Measurements from ENCODE around the gene TBC1D2B.

TBC1D2B gene

DNA sequence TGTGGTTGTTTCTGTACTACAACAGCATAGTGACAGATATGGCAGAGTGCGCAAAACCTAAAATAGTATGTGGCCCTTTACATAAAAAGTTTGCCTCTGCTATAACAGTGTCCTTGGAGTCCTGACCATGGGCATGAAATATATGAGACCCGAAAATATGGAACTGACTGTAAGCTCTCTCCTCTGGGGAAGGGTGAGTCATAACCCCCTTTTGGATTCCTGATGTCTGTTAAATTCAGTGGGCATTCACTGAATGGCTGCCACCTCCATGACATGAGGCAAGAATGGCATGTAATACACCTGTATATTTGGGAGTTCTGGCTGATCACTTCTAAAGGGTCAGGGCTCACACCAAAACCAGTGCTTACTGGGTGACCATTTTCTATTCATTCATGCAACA lies 6.1 kb downstream of the TBC1D2B start:
- no peak for DNase-seq

DNA sequence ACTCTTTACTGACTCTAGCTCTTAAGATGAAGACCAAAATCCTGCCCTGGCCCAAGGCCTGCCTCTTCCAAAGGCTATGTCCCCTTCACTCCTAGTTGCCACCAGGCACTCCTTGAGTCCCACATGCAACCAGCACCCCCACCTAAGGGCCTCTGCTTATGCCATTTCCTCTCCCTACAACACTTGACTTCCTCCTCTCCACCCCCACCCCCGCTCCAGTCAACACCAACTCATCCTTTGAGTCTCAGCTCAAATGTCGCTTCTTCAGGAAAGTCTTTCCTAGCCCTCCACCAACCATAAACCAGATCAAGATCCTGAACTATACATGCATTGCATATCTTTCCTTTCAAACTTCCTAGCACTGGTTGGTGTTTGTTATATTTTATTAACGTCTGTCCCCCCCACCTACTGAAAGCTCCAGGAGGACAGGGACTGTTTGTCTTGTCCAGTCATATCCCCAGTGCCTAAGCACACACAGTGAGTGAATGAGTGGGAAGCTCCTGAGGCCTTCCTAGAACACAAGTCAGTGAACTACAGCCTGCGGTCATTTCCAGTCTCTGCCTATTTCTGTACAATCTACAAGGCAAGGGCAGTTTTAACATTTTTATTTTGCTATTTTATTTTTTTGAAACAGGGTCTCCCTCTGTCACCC lies 7.3 kb downstream of the TBC1D2B start:
- no peak for DNase-seq

DNA sequence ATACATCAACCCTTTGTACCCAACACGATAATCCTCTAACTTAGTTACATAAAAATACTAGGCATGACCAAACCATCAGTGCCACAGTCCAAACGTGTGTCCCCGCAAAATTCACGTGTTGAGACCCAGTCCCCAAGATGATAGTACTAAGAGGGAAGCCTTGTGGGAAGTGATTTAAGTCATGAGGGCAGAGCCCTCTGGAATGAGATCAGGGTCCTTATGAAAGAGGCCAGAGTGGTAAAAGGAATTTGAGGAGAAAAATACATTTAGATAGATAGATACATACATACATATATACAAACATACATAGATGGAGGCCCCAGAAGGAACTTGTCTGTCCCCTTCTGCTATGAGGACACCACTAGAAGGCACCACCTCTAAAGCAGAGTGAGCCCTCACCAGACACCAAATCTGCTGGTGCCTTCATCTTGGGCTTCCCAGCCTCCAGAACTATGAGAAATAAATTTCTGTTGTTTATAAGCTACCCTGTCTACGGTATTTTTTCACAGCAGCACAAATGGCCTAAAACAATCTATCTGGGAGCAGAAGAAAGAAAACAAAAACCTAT lies 8.0 kb downstream of the TBC1D2B start:
- no peak for DNase-seq

DNA sequence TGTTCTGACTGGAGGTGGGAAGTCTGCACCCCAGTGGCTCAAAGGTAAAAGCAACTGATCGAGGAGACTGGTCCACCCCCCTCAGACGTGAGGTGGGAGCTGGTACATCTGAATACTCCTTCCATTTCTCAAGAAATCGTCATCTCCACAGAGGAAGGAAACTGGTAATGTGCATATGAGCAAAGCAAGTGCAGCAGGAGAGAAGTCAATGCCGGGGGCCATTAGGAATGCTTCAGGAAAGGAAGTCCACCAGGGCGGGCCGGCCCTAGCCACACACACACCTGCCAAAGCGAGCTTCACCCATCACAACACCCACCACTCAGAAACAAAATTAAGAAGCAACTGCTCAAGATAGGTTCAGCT lies 8.5 kb downstream of the TBC1D2B start:
- no peak for DNase-seq

DNA sequence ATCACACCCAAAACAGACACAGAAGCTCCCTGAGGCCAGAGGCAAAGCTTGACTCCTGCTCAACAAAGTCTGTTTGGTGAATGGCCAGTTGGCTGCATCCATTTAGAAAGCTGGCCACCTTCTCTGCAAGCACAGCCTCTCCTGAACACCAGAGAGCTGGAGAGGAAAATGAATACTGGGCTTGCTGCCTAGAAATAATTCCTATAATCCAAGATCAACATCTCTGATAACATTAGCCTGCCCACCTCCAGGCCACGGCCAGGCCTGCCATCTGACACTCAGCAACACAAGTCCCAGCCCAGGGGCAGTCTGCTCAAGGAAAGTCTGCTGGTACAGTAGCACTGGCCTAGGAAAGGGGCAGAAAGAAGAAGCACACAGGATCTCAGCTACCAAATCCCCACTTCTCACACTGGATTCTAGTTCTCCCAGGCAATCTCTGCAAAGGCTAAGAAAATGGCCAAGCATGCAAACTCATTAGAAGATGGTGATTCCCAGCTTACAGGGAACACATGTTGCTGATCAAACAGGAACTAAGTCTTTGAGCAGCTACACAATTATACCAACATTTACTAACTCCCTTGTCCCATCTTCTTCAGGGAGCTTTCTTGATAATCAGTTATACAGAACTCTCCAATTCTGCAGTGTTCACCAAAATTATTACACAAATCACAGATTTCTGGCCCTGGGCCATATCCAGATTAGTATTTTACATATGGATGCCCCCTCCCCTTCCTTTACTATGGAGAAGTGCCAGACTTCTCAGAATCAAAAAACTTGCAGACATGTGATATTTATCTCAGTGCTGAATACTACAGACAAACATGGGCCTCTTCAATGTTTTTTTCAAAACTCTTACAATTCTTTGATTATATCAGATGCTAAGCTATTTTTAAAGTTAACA lies 9.9 kb downstream of the TBC1D2B start:
- no peak for DNase-seq

DNA sequence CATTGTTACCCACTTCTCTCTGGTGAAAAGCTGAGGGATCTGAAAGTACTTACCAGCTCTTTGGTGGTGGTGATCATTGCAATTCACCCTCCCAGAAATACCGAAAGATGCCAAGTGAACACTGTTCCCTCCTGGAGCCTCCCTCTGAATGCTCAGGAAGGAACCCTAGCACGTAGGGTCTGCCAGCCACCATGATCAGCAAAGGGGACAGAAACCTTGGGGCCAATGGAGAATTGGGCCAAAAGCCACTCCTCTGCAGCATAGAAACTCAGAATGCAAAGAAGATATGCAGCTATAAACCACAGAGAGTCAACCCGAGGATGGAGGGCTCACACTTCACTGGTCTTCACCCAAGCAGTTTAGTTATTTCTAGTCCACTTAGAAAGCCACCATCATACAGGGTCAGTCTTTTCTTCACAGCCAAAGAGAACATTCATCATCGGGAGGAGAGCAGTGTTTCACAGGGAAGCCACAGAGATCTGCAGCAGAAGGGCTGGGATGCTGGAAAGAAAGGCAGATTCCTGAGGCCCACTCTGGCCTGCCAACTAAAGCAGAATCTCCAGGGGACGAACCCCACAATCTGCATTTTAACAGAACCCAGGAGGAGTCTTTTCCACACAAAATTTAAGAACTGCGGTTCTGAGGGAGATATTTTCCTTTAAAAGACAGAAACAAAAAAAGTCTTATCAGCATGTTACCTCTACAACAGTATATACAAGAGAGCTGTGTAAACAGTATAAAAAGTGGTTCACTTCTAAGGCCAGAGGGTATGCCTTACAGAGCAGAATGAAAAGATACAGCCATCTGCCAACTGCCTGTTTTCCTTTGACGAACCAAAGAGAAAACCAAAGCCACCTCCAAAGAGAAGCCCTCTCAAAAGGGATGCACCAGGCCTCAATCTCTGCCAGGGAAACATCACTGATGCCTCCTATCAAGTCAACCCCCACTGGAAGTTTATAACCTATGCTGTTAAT lies 11.3 kb downstream of the TBC1D2B start:
- DNase-seq = no peak

DNA sequence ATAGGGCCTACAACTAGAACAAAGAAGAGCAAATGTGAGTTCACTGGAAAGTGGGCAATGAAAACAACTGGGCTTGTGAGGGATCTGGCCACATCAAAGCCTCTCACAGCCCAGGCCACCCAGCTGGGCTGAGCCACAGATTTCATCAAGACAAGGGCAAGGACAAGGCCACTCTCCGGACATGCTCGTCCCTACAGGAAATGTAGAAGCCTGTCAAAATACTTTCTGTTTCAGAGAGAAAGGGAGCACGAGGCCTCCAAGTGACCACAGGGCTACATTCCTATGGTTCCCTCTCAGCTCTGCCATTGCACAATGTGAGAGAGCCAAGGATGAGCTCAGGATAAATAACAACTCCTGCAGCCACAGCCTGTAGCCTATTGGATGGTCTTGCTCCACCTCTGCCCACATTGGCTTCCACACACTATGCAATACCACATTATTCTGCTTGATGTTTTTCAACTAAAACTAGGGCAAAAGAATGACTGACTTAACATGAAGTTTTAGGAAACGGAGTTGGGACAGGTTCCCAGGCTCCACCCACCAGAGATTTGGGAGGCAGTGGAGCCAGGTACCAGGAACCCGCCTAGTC lies 12.1 kb downstream of the TBC1D2B start:
- DNase-seq = no peak

DNA sequence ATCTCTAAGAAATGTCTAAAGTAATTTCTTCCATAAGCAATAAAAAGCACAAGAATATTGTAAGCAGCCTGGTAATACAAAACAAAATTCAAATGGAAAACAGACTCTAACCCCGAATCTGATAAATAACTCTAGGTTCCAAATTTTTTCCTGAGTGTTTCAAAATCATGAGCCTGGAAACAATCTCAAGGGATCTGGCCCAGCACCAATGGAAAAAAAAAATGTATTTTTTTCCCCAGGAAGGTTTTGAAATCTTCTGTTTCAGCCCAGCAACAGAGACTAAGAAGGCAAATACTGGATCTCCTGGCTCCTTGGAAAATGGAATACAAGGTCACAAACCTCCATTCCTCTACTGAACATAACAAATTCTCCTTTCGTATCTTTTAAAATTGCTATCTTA lies 13.0 kb downstream of the TBC1D2B start:
- DNase-seq = no peak

DNA sequence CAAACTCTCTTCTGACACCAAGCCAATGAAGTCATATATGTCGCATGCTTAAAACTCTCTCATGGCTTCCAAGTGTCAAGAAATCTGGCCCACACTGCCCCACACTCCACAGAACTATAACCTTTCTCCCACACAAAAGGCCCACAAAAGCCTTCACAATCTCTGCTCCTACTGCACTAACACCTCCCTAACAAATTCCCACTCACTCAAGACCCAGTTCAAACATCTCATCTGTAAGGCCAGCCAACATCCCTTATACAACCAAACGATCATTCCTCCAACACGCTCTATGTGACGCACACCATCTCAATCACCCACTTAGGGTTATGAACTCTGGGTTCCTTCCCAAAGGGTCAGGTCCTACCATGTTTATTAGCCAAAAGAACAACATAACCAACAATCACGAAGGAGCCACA lies 13.5 kb downstream of the TBC1D2B start:
- DNase-seq = no peak

DNA sequence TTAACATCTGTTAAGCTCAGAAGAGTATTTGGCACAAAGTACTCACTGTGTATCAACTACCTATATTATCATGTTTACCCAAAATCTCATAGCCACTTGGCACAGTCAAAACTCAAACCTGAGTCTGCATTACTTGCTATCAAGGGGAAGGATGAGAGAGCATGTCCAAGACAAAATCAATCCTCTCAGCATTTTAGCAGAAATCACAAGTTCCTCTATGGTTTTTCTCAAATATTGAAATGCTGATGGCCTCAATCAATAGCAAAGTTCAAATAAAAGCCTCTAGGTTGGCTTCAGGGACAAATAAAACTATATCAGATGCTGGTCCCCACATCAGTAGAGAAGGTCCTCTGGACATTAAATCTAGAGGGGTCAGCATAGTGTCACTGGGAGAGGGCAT lies 14.3 kb downstream of the TBC1D2B start:
- no peak for DNase-seq

DNA sequence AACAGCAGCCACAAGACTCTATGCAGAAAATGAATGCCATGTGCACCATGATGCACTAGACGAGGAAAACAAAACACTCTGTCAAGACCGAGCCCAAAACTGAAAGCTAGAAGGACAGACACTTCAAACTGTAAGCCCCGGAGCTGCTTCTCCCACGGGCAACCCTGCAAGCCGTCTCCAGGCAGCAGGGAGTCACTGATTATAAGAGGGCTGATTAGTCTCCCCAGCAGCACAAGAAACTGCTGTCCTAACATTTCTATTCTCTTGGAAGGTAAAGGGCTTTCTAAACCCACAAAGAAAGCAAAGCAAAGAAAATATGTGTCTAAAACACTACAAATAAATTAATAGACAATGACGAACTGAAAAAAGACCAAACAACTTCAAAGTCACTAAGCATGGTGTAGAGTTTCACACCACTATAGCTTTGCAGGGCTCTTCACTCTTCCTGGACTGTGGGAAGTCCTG lies 15.5 kb downstream of the TBC1D2B start:
- DNase-seq = no peak

DNA sequence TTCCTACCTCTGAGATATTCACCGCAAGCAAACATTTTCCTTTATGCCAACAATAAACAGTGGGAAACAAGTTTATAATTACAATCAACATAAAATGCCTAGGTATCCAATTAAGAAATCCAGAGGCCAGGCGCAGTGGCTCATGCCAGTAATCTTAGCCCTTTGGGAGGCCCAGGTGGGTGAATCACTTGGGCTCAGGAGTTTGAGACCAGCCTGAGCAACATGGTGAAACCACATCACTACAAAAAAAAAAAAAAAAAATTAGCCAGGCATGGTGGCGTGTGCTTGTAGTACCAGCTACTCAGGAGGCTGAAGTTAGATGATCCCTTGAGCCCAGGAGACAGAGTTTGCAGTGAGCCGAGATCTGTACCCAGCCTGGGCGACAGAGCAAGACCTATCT lies 17.3 kb downstream of the TBC1D2B start:
- no peak for DNase-seq

DNA sequence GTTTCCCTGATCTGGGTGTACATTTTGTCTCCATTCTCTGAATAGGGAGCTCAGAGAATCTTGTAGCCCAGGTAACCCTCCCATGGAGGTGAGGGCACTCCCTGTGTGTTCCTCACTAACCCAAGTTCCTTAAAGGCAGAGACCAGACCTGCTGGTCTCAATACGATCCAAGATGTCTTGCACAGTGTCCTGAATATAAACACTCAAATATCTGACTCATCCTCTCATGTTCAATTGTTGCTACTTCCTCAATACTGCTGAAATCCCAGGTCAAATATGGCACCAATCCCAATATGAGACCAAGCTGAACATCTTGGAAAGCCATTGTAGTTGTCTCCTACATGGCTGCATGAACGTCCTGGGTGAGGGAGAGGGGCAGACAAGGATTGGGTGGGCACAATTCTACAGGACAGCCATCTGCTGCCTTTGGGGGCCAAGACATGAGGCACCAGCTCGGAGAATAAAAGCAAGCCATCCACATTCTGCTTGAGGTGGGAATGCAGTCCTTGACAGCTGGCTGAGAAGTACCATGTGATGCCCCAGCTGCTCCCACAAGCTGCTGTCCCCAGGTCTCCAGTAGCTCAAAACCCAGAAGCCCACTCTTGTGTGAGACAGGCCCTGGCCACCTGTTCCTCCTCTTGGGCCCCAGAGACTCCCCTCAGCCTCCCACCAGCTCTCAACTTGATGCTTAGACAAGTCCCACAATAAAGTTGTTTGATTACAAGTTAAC lies 18.2 kb downstream of the TBC1D2B start:
- DNase-seq = no peak

DNA sequence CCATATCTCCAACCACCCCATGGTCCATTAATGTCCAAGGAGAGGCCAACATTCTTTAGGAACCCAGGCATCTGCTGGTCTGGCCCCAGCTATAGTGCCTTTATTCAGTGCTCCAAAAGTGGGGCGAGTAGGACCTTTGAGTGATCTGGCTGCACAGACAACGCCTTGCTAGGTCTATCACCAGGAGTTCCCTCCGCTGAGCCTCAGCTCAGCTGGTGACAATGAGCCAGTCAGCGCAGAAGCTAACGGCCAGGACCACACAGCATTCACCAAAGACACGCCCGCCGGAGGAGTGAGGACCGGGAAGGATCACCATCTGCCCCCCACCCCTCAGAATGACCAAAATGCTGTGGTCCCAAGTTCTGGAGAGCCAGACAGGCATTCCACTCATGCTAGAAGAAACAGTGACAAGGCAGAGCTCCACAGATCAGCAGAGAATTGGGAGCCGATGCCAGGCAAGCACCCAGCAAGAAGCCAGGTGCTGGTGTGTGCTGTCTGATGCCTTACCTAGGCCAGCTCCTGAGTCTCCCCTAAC lies 19.0 kb downstream of the TBC1D2B start:
- no peak for DNase-seq

DNA sequence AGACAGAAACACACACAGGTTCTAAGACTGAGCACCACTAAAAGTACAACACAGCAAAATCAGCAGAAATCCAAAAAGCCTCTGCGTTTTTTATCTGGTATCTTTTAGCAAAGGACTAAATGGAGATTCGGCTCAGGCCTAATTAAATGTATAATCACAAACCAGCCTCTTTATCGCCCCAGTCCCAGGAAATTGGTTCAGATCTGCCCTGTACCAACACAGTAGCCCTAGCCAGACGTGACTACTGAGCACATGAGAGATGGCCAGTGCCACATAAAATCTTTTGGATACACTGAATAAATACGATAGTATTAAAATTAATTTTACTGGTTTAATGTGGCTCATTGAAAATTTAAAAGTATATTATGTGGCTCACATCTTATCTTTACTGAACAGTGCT lies 19.7 kb downstream of the TBC1D2B start:
- no peak for DNase-seq

DNA sequence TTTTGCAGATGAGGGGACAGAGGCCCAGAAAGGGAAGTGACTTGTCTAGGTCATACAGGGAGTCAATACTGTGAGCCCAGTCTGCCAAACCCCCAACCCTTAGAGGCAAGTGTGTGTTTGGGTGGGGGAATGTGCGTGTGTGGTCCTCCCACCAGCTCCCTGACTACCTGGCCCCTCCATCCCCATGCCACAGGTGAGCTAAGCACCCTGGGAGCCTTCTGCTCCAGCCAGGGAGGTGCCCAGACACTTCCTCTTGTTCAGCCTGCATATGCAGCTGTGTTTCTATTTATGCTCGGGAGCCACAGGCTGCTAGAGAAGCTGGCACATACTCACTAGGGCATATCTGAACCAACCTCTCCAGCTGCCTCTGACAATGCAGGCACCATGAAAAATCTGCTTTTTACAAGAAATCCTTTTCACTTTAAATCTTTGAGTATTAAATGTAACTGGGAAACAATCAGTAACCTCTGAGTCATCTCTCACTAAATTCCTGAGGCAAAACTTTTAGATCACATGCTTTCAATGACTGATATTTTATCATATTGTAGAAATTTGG lies 20.7 kb downstream of the TBC1D2B start:
- no peak for DNase-seq

DNA sequence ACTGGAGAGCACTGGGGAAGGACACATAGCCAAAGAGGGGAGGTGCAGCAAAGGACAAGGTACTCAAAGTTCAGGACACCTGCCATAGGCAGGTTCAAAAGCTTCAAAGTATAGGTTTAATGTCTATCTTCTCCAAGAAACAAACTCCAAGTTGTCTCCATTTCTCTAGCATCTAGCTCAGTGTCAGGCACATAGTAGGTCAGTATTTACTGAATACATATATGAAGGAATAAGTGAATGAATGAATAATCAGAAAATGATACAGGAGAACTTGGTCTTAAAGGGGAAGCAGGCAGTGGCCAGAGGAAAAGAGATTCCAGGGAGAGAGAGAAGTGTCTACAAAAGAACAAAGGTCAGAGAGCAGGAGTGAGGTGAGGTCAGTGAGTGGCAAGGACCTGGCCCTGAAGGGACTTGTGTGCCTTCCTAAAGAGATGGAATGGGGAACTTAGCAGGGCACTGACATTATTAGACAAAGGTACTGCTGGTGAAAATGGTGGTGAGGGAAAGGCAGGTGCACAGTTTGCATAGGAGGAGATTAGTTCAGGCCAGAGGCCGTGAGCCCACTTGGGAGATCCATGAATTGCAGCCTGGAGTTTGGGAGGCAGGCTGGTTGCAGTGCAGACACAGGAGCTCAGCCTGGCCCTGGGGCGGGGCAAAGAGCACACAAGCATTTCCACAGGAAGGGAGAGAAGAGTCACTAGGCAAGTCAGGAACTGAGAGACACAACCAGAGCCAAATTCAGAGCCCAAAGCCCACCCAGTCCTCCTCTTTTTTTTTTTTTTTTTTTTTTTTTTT lies 21.4 kb downstream of the TBC1D2B start:
- DNase-seq = no peak

DNA sequence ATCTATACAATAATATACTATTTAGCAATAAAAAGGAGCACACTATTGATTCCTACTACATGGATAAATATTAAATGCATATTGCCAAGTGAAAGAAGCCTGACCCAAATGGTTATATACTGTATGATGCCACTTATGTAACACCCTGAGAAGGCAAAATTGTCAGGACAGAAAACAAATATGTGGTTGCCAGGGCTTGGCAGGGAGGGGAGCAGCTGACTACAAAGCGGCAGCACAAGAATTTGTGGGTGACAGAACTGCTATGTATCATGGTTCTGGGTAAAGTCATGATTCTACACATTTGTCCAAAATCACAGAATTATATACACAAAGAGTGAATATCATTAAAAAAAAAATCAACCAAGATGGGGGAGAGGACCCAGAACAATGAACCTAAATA lies 22.5 kb downstream of the TBC1D2B start:
- DNase-seq = no peak

DNA sequence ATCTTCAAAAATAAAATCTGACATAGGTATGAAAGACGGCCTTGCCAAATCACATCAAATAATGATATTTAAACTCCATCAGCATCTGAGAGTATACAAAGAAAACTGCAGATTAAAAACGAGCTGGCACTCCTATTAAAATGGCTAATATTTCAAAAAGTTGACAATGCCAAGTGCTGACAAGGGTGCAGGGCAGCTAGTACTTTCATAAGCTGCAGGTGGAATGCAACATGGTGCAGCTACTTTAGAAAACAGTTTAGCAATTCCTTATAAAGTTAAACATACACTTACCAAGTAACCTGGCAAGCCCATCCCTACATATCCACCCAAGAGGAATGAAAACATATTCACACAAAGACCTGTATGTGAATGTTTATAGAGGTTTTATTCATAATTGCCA lies 23.0 kb downstream of the TBC1D2B start:
- DNase-seq = no peak

DNA sequence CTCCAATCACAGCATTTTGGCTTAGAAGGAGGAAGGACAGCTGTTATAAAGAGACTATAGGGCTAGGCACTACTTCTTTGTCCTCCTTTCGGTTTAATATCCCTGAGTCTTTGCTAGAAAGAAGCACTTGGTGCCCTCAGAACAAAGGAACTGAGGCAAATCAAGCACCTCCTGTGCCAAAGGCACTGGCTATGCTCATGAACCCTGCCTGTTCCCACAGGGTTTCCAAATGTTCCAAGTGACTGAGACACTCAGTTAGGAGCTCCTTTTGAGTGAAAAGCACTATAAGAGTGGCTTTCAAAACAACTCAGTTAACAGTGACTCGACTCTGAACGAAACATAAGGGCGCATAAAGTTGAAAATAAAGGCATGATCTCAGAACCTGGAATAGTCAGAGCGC lies 25.0 kb downstream of the TBC1D2B start:
- DNase-seq = no peak
